Iris pigment epithelial cell (primary cell): ENCODE measurements around the gene LMX1B.

Experiments used
- DNase-seq: peaks from one replicate; pipeline ENCODE4 v3.0.0-alpha.2; 2011; ENCODE audit warnings: low read depth

The LMX1B gene

GRCh38 chr9:126604059-126605055 is 9.4 kb upstream of the LMX1B start:
- no peak for DNase-seq

GRCh38 chr9:126605792-126606482 is 7.8 kb upstream of the LMX1B start:
- DNase-seq, result no peak

- DNase-seq, result no peak
Observed at GRCh38 chr9:126606483-126606870, 7.3 kb upstream of the LMX1B start.

- DNase-seq, result no peak
Observed at GRCh38 chr9:126607086-126607485, 6.6 kb upstream of the LMX1B start.

- no peak for DNase-seq
Observed at GRCh38 chr9:126607731-126608130, 6.0 kb upstream of the LMX1B start.

GRCh38 chr9:126608551-126608950 is 5.2 kb upstream of the LMX1B start:
- DNase-seq, result no peak

- DNase-seq, result no peak
Observed at GRCh38 chr9:126609191-126609590, 4.5 kb upstream of the LMX1B start.

GRCh38 chr9:126609711-126610388 is 3.9 kb upstream of the LMX1B start:
- no peak for DNase-seq

- DNase-seq, result no peak
Observed at GRCh38 chr9:126611193-126611591, 2.5 kb upstream of the LMX1B start.

GRCh38 chr9:126611592-126612325 is 2.0 kb upstream of the LMX1B start:
- DNase-seq, result peak; percentile 67

- no peak for DNase-seq
Observed at GRCh38 chr9:126612326-126612812, 1.4 kb upstream of the LMX1B start.

GRCh38 chr9:126612813-126613641 is 701 bp upstream of the LMX1B start:
- DNase-seq, result no peak

- DNase-seq, result no peak
Observed at GRCh38 chr9:126614088-126614454, 343 bp downstream of the LMX1B start.

- DNase-seq, result no peak
Observed at GRCh38 chr9:126614455-126615244, 922 bp downstream of the LMX1B start.

- DNase-seq, result peak; percentile 69
Observed at GRCh38 chr9:126615245-126615790, 1.6 kb downstream of the LMX1B start.

GRCh38 chr9:126615791-126616447 is 2.2 kb downstream of the LMX1B start:
- no peak for DNase-seq

- no peak for DNase-seq
Observed at GRCh38 chr9:126616521-126616976, 2.8 kb downstream of the LMX1B start.

- DNase-seq, result no peak
Observed at GRCh38 chr9:126617003-126617822, 3.5 kb downstream of the LMX1B start.
